Astrocyte of the cerebellum (primary cell): ENCODE results near the gene VKORC1L1.
A peak's percentile ranks its signal among the peaks of the same experiment; 100 is the strongest.
"Not testable (repeated sequence)": the region's sequence is repeated elsewhere in the genome, so short reads cannot be mapped to it uniquely, and the experiment has no call there.

ENCODE experiments used
- DNase-seq: peaks from one replicate; pipeline ENCODE4 v3.0.0-alpha.2; 2011; ENCODE audit warnings: low read depth
- H3K4me3 ChIP-seq: 2 replicates; pipeline ENCODE4 v1.5.1; 2011; ENCODE audit warnings: mild to moderate bottlenecking, low read depth, low read length, moderate library complexity
- in situ Hi-C: cut with HindIII; loops from 2 replicates; pipeline ENCODE4 v1.10.0; 2017; ENCODE audit warnings: low sequenced_read_pairs
- TF ChIP-seq, protein P1 (sequence below): IDR thresholded peaks from 2 replicates; pipeline ENCODE4 v1.5.1; 2012; ENCODE audit warnings: low read length, low read depth, moderate library complexity, mild to moderate bottlenecking; ENCODE audit errors: missing control alignments

The VKORC1L1 gene

DNA sequence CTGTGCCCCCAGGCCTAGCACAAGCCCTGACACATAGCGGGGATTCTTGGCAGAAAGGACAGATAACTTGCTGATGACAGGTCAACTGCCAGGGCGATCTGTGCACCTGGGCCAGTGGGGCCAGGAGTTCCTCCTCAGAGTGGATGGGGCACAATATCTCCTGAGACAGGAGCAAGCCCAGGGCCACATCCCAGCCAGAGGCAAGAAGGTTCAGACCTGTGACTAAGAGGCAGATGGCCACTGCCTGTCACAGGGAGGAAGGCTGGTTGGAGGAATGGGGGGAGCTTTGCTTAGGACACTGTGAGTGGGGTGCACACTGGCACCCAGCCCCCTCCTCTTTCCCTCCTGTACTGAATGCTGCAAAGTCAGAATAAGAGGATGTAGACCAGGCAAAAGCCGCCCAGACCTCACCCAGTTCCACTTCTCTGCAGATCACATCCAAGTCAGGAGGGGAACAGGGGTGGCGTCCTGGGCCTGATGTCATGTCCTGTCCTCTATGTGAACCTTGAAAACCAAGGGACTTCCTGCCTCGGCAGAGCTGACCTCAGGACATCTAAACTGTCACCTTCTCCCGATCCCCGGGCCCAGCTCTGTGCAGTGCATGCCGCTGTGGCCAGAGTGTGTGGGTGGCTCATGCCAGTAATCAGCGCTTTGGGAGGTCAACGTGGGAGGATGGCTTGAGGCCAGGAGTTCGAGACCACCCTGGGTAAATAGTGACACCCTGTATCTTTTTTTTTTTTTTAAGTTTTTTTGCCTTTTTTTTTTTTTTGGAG, 107.8 kb downstream of the VKORC1L1 start:
- TF ChIP-seq, protein P1, sequence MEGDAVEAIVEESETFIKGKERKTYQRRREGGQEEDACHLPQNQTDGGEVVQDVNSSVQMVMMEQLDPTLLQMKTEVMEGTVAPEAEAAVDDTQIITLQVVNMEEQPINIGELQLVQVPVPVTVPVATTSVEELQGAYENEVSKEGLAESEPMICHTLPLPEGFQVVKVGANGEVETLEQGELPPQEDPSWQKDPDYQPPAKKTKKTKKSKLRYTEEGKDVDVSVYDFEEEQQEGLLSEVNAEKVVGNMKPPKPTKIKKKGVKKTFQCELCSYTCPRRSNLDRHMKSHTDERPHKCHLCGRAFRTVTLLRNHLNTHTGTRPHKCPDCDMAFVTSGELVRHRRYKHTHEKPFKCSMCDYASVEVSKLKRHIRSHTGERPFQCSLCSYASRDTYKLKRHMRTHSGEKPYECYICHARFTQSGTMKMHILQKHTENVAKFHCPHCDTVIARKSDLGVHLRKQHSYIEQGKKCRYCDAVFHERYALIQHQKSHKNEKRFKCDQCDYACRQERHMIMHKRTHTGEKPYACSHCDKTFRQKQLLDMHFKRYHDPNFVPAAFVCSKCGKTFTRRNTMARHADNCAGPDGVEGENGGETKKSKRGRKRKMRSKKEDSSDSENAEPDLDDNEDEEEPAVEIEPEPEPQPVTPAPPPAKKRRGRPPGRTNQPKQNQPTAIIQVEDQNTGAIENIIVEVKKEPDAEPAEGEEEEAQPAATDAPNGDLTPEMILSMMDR: no peak
- in situ Hi-C loops: no loop called here
- no peak for DNase-seq
- H3K4me3 ChIP-seq: peak overlapping the region; percentile 80

DNA sequence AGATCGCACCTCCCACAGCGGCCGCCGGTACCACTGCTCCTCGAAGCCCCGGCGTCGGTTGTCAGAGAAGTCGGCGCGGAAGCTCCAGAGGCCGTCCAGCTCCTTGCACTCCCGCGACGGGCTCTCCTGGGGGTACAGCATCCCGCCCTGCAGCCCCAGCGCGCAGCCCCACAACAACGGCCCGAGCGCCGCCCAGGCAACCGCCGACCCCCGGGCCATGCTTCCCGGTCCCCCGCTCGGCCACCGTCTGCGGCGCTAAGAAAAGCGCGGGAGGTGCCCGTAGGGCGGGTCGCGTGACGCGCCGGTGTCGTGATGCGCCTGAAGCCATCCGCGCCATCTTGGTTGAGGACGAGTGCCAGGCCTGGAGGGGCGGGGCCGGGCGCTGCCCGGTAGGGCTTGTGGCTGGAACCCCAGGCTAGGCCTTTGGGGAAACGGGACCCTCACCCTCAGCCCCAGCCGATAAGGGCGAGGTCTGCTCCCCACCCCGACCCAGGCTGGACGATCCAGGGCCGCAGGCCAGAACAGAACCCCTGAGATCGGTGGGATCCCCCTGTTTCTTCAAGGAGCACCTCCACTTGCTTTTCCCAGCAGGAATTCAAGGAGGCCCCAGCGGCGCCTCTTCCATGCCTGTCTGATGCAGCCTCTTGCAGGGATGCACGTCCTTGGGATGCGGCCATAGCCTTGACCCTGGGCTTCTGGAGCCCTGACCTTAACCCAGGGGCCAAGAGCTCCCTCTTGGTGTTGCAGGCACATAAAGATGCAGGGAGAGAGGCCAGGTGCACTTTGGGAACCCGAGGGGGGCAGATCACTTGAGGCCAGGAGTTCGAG, 109.3 kb downstream of the VKORC1L1 start, which contains the start of gene GUSB:
Gene GUSB (minus strand): TSS at position 249 of the 828 bp plus-strand sequence. CDS start 30 bp downstream, at position 219.
- TF ChIP-seq, protein P1: no peak
- in situ Hi-C loops: no loop called here
- peak within 1 kb of the TSS; percentile 80 for H3K4me3 ChIP-seq
- DNase-seq: peak; percentile 49

DNA sequence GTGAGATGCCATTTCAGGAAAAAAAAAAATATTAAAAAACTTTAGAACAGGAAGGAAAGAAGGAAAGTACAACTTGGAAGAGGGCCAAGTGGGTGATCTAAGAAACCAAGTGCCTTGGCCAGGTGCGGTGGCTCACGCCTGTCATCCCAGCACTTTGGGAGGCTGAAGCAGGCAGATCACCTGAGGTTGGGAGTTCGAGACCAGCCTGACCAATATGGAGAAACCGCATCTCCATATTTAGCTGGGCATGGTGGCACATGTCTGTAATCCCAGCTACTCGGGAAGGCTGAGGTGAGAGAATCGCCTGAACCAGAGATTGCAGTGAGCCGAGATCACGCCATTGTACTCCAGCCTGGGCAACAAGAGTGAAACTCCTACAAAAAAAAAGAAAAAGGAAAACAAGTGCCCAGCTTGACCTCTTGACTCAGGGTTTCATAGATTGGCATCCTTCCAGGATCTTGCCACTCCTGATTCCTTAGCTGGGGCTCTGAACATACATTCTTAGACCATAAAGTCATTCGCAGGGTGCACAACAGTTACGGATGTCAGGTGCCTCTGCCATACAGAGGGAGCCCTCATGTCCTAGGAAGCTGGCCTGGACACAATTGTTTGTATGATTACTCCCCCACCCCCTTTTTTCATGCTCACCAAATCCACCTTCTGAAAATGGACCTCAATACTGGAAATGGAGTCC, 111.2 kb downstream of the VKORC1L1 start:
- DNase-seq: no peak
- in situ Hi-C loops: no loop called here
- no peak overlapping the region for H3K4me3 ChIP-seq
- TF ChIP-seq, protein P1: no peak

DNA sequence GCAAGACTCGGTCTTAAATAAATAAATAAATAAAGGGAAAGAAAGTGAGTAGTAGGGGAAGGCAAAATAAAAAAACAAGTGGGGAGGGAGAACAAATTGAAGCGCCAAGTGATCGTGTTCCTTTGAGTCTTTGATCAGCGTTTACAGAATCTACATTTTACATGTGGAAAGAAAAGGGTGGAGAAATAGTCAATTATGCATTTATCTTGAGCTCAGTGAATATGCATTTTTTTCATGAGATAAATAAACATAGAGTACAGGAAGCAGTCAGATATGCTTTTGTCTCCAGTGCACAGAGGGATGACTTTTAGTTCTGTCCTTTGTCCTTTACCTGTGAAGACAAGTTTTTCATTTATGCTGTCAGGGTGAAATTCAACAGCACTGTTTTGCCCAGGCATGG, 115.2 kb downstream of the VKORC1L1 start:
- DNase-seq: no peak
- TF ChIP-seq, protein P1: no peak
- in situ Hi-C loops: no loop called here
- no peak overlapping the region for H3K4me3 ChIP-seq

DNA sequence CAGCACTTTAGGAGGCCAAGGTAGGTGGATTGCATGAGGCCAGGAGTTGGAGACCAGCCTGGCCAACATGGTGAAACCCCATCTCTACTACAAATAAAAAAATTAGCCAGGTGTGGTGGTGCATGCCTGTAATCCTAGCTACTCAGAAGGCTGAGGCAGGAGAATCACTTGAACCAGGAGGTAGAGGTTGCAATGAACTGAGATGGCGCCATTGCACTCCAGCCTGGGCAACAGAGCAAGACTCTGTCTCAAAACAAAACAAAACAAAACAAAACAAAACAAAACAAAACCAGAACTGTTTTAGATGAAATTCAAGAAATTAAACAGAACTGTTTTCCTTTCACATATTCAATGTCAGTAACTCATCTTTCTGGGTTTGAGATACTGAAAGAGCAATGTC, 115.6 kb downstream of the VKORC1L1 start:
- DNase-seq, H3K4me3 ChIP-seq, in situ Hi-C loops: not testable (repeated sequence)

DNA sequence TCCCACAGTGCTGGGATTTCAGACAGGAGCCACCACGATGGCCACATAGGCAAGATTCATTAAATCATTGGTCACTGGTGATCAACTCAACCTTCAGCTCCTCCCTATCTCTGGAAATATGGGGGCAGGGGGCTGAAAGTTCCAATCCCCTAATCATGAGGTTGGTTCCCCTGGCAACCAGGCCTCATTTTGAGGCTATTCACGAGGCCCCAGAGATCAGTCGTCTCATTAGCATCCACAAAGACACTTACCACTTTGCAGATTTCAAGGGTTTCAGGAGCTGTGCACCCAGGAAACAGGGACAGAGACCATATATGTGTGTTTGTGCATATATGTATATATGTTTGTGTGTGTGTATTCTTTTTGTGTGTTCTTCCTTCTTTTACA, 116.8 kb downstream of the VKORC1L1 start:
- TF ChIP-seq, protein P1: no peak
- DNase-seq: no peak
- H3K4me3 ChIP-seq: no peak overlapping the region
- in situ Hi-C loops: no loop called here

DNA sequence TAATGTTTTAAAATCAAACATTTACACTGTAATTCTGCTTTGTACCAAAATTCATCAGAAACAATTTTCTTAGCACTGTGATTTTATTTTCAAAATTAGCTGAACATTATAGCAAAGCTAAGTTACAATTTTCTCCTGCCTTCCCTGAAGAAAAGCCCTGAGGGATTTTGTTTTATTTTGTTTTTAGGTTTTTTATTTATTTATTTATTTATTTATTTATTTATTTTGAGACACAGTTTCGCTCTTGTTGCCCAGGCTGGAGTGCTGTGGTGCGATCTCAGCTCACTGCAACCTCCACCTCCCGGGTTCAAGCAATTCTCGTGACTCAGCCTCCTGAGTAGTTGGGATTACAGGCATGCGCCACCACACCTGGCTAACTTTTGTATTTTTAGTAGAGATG, 119.0 kb downstream of the VKORC1L1 start:
- H3K4me3 ChIP-seq, DNase-seq, in situ Hi-C loops: not testable (repeated sequence)
